HG03432 (cell line): ENCODE results near the gene NCK2.

Experiments used
- ATAC-seq: cut with Tn5 transposase; IDR thresholded peaks from one replicate; pipeline ENCODE4 v1.9.1; 2021; ENCODE audit warnings: mild to moderate bottlenecking, moderate library complexity; ENCODE audit not compliant: unreplicated experiment

NCK2 gene

GRCh38 chr2:105774781-105775337, 30.1 kb downstream of the NCK2 start:
- no peak for ATAC-seq

GRCh38 chr2:105775809-105776559, 31.3 kb downstream of the NCK2 start:
- peak; percentile 41 for ATAC-seq

- ATAC-seq, result no peak
Measured at GRCh38 chr2:105776560-105776928, 31.8 kb downstream of the NCK2 start.

- ATAC-seq, result no peak
Measured at GRCh38 chr2:105777031-105777482, 32.3 kb downstream of the NCK2 start.

- no peak for ATAC-seq
Measured at GRCh38 chr2:105777506-105778055, 32.9 kb downstream of the NCK2 start.

GRCh38 chr2:105778080-105778607, 33.4 kb downstream of the NCK2 start:
- ATAC-seq, result no peak

GRCh38 chr2:105779394-105779793, 34.7 kb downstream of the NCK2 start:
- ATAC-seq, result no peak

- no peak for ATAC-seq
Measured at GRCh38 chr2:105780606-105781005, 35.9 kb downstream of the NCK2 start.

- ATAC-seq, result no peak
Measured at GRCh38 chr2:105781274-105781978, 36.7 kb downstream of the NCK2 start.

GRCh38 chr2:105782123-105782522, 37.4 kb downstream of the NCK2 start:
- no peak for ATAC-seq

GRCh38 chr2:105782646-105783045, 37.9 kb downstream of the NCK2 start:
- no peak for ATAC-seq

GRCh38 chr2:105783151-105783738, 38.5 kb downstream of the NCK2 start:
- no peak for ATAC-seq

GRCh38 chr2:105783972-105784371, 39.3 kb downstream of the NCK2 start:
- ATAC-seq, result no peak

- no peak for ATAC-seq
Measured at GRCh38 chr2:105784589-105784988, 39.9 kb downstream of the NCK2 start.

- ATAC-seq, result no peak
Measured at GRCh38 chr2:105785095-105785847, 40.6 kb downstream of the NCK2 start.

- no peak for ATAC-seq
Measured at GRCh38 chr2:105786231-105787230, 41.8 kb downstream of the NCK2 start.

GRCh38 chr2:105787376-105788318, 42.9 kb downstream of the NCK2 start:
- ATAC-seq, result no peak

- ATAC-seq, result no peak
Measured at GRCh38 chr2:105788670-105789290, 44.1 kb downstream of the NCK2 start.
